C4-2B (cell line): ENCODE data around the gene KRT79.

Source experiments
- CTCF ChIP-seq: fragments of 450-650 bp; conservative IDR thresholded peaks from 2 replicates; pipeline ENCODE4 v1.5.1; 2017; ENCODE audit warnings: mild to moderate bottlenecking
- ZFX ChIP-seq: fragments of 450-650 bp; IDR thresholded peaks from 2 replicates; pipeline ENCODE4 v1.6.1; 2017

GRCh38 chr12:52782502-52782901 lies 51.6 kb downstream of the KRT79 start:
- TF ChIP-seq CTCF (no peak), ZFX (no peak)
